ENCODE measurements around the gene SERINC5. TPM values are rescaled to one million over a fixed set of nuclear protein-coding genes. Genes with fewer than 3 reads are reported as not detected.

Gene SERINC5
- total RNA-seq, 5 donors from 2014 or later (not counting 1 experiment from before 2014, with no cell fraction given) = 109 to 170 (median 112) TPM

DNA sequence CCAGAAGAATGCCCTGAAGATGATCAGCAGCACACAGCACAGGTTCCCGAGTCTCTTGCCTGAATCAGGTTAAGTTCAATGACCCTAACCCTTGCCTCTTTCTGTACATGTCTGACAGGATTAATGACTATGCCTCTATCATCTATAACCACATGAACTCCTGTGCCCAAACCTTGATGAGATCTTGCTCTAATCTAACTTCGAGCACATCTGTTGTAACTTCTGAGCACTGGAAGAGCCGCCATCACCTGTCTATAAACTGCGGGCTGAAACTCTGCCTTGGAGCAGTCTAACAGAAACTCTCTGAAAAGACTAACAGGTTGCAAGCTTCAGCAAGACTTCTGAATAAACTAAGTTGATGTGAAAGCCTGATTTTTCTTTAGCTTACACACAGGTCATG lies 44.5 kb downstream of the SERINC5 start:
- Mint-ChIP-seq H3K27me3 (no peaks in the 10 kb centered on the region), H3K36me3 (peaks cover 30% of the 10 kb centered on the region), H3K4me1 (peaks cover 95 to 98% (median 97%) of the 10 kb centered on the region in 3 donors), H3K4me3 (peak overlapping the region; percentile 8 to 64 (median 28)), H3K9me3 (peaks cover 0 to 5% (median 0%) of the 10 kb centered on the region in 3 donors), H3K27ac (peak overlapping the region; percentile 82 to 92)
- no peak overlapping the region for H3K4me3 ChIP-seq (ENCODE audit: control insufficient read depth in 1 of 2, extremely low read depth in 1 of 2, low read length in 1 of 2)
- 100% methylated on average over 1 of the region's 4 CpGs for WGBS (ENCODE audit: insufficient coverage)
- peaks cover 3 to 11% of the 10 kb centered on the region in 2 donors for H3K36me3 ChIP-seq (ENCODE audit: control insufficient read depth in 2 of 2, extremely low read depth in 1 of 2, insufficient read depth in 1 of 2, low read length in 1 of 2)
- ATAC-seq (replicated peaks in 1 of 4) (peak in 3 of 4 experiments; percentile 9 to 48 (median 22)), DNase-seq (no peak)
- POLR2A ChIA-PET = no interaction called here
- CTCF ChIA-PET = interaction anchor here in 1 of 2 donors (0.6 kb wide), 1 partner anchor 58 kb away, joined by 3 read pairs; no protein-coding TSS in a partner anchor
- no peaks in the 10 kb centered on the region for H3K9me3 ChIP-seq
- H3K27me3 ChIP-seq (replicated peaks in 1 of 2; ENCODE audit: control insufficient read depth in 2 of 2, extremely low read depth in 1 of 2, insufficient read depth in 2 of 2, low read length in 1 of 2) = no peaks in the 10 kb centered on the region
- peaks cover 59 to 75% of the 10 kb centered on the region in 2 experiments for H3K4me1 ChIP-seq (ENCODE audit: control insufficient read depth in 1 of 2, extremely low read depth in 1 of 2, insufficient read depth in 2 of 2, low read length in 2 of 2)
- H3K27ac ChIP-seq (ENCODE audit: low read length) = no peak overlapping the region

- ATAC-seq (replicated peaks in 1 of 4) (no peak), DNase-seq (no peak)
- Mint-ChIP-seq H3K27me3 (no peaks in the 10 kb centered on the region), H3K4me3 (peak overlapping the region; percentile 28 to 64 (median 57)), H3K27ac (peak overlapping the region; percentile 82 to 92), H3K9me3 (no peaks in the 10 kb centered on the region), H3K36me3 (peaks cover 17% of the 10 kb centered on the region), H3K4me1 (peaks cover 95 to 98% (median 97%) of the 10 kb centered on the region in 3 donors)
- H3K4me1 ChIP-seq (ENCODE audit: control insufficient read depth in 1 of 2, extremely low read depth in 1 of 2, insufficient read depth in 2 of 2, low read length in 2 of 2) = peaks cover 69 to 78% of the 10 kb centered on the region in 2 experiments
- ChIA-PET POLR2A (interaction anchor here (0.7 to 1.1 kb wide), 2 partner anchors 33 to 44 kb away, joined by 3 to 4 read pairs; no protein-coding TSS in a partner anchor), CTCF (interaction anchor here in 1 of 2 donors (0.6 to 1.2 kb wide), 2 partner anchors 98 to 770 kb away, joined by 3 read pairs; no protein-coding TSS in a partner anchor)
- peaks cover 0 to 5% of the 10 kb centered on the region in 2 donors for H3K36me3 ChIP-seq (ENCODE audit: control insufficient read depth in 2 of 2, extremely low read depth in 1 of 2, insufficient read depth in 1 of 2, low read length in 1 of 2)
- no peak overlapping the region for H3K27ac ChIP-seq (ENCODE audit: low read length)
- H3K27me3 ChIP-seq (replicated peaks in 1 of 2; ENCODE audit: control insufficient read depth in 2 of 2, extremely low read depth in 1 of 2, insufficient read depth in 2 of 2, low read length in 1 of 2) = no peaks in the 10 kb centered on the region
- 29% methylated on average over 2 of the region's 6 CpGs for WGBS (ENCODE audit: insufficient coverage)
- no peaks in the 10 kb centered on the region for H3K9me3 ChIP-seq
- no peak overlapping the region for H3K4me3 ChIP-seq (ENCODE audit: control insufficient read depth in 1 of 2, extremely low read depth in 1 of 2, low read length in 1 of 2)
Measured at GRCh38 chr5:80210014-80210413, 45.8 kb downstream of the SERINC5 start.

- no peaks in the 10 kb centered on the region for H3K27me3 ChIP-seq (replicated peaks in 1 of 2; ENCODE audit: control insufficient read depth in 2 of 2, extremely low read depth in 1 of 2, insufficient read depth in 2 of 2, low read length in 1 of 2)
- H3K9me3 ChIP-seq = no peaks in the 10 kb centered on the region
- peaks cover 68 to 85% of the 10 kb centered on the region in 2 experiments for H3K4me1 ChIP-seq (ENCODE audit: control insufficient read depth in 1 of 2, extremely low read depth in 1 of 2, insufficient read depth in 2 of 2, low read length in 2 of 2)
- H3K36me3 ChIP-seq (ENCODE audit: control insufficient read depth in 2 of 2, extremely low read depth in 1 of 2, insufficient read depth in 1 of 2, low read length in 1 of 2) = peaks cover 0 to 8% of the 10 kb centered on the region in 2 donors
- no peak overlapping the region for H3K4me3 ChIP-seq (ENCODE audit: control insufficient read depth in 1 of 2, extremely low read depth in 1 of 2, low read length in 1 of 2)
- no peak for DNase-seq
- Mint-ChIP-seq H3K27me3 (no peaks in the 10 kb centered on the region), H3K9me3 (no peaks in the 10 kb centered on the region), H3K27ac (peak overlapping the region; percentile 73 to 81), H3K4me3 (peak overlapping the region in 2 of 3 donors; percentile 2 to 64), H3K4me1 (peaks cover 96 to 97% (median 97%) of the 10 kb centered on the region in 3 donors), H3K36me3 (peaks cover 16% of the 10 kb centered on the region)
- no CpG with 5 or more reads among the region's 4 CpGs for WGBS (ENCODE audit: insufficient coverage)
- ChIA-PET CTCF (interaction anchor here in 1 of 2 donors (0.7 kb wide), 1 partner anchor 10 kb away, joined by 3 read pairs; no protein-coding TSS in a partner anchor), POLR2A (interaction anchor here (1.0 to 1.5 kb wide), 2 partner anchors 9 to 11 kb away, joined by 3 read pairs; no protein-coding TSS in a partner anchor)
- no peak for ATAC-seq (replicated peaks in 1 of 4)
- no peak overlapping the region for H3K27ac ChIP-seq (ENCODE audit: low read length)
Measured at GRCh38 chr5:80208381-80208780, 47.5 kb downstream of the SERINC5 start.

- Mint-ChIP-seq H3K27ac (peak overlapping the region; percentile 72 to 77), H3K9me3 (no peaks in the 10 kb centered on the region), H3K4me3 (peak overlapping the region in 1 of 3 donors; percentile 56), H3K36me3 (peaks cover 17% of the 10 kb centered on the region), H3K4me1 (peaks cover 93 to 94% (median 93%) of the 10 kb centered on the region in 3 donors), H3K27me3 (no peaks in the 10 kb centered on the region)
- no peaks in the 10 kb centered on the region for H3K27me3 ChIP-seq (replicated peaks in 1 of 2; ENCODE audit: control insufficient read depth in 2 of 2, extremely low read depth in 1 of 2, insufficient read depth in 2 of 2, low read length in 1 of 2)
- no peaks in the 10 kb centered on the region for H3K9me3 ChIP-seq
- peaks cover 0 to 9% of the 10 kb centered on the region in 2 donors for H3K36me3 ChIP-seq (ENCODE audit: control insufficient read depth in 2 of 2, extremely low read depth in 1 of 2, insufficient read depth in 1 of 2, low read length in 1 of 2)
- H3K4me1 ChIP-seq (ENCODE audit: control insufficient read depth in 1 of 2, extremely low read depth in 1 of 2, insufficient read depth in 2 of 2, low read length in 2 of 2) = peaks cover 68 to 84% of the 10 kb centered on the region in 2 experiments
- H3K4me3 ChIP-seq (ENCODE audit: control insufficient read depth in 1 of 2, extremely low read depth in 1 of 2, low read length in 1 of 2) = no peak overlapping the region
- WGBS (ENCODE audit: insufficient coverage) = 95% methylated on average over 2 of the region's 4 CpGs
- no peak for ATAC-seq (replicated peaks in 1 of 4)
- no peak for DNase-seq
- CTCF ChIA-PET = interaction anchor here (0.6 to 0.8 kb wide), 2 partner anchors 20 to 1075 kb away, joined by 3 to 5 read pairs; no protein-coding TSS in a partner anchor
- no peak overlapping the region for H3K27ac ChIP-seq (ENCODE audit: low read length)
- POLR2A ChIA-PET = interaction anchor here (1.0 to 1.5 kb wide), 2 partner anchors 10 to 11 kb away, joined by 3 read pairs; no protein-coding TSS in a partner anchor
Measured at GRCh38 chr5:80207832-80208231, 48.0 kb downstream of the SERINC5 start.

GRCh38 chr5:80206282-80206681 lies 49.6 kb downstream of the SERINC5 start:
- DNase-seq (no peak), ATAC-seq (replicated peaks in 1 of 4) (no peak)
- peaks cover 30% of the 10 kb centered on the region for H3K36me3 Mint-ChIP-seq
- Histone ChIP-seq H3K4me1 (ENCODE audit: control insufficient read depth in 1 of 2, extremely low read depth in 1 of 2, insufficient read depth in 2 of 2, low read length in 2 of 2) (peaks cover 54 to 76% of the 10 kb centered on the region in 2 experiments), H3K4me3 (ENCODE audit: control insufficient read depth in 1 of 2, extremely low read depth in 1 of 2, low read length in 1 of 2) (no peak overlapping the region), H3K27ac (ENCODE audit: low read length) (peak overlapping the region; percentile 4), H3K9me3 (no peaks in the 10 kb centered on the region), H3K27me3 (replicated peaks in 1 of 2; ENCODE audit: control insufficient read depth in 2 of 2, extremely low read depth in 1 of 2, insufficient read depth in 2 of 2, low read length in 1 of 2) (no peaks in the 10 kb centered on the region), H3K36me3 (ENCODE audit: control insufficient read depth in 2 of 2, extremely low read depth in 1 of 2, insufficient read depth in 1 of 2, low read length in 1 of 2) (peaks cover 4 to 24% of the 10 kb centered on the region in 2 donors)
- no peaks in the 10 kb centered on the region for H3K27me3 Mint-ChIP-seq
- POLR2A ChIA-PET = interaction anchor here in 1 of 2 donors (0.6 to 1.7 kb wide), 2 partner anchors 9 to 703 kb away, joined by 4 to 5 read pairs; no protein-coding TSS in a partner anchor
- H3K27ac Mint-ChIP-seq = peak overlapping the region; percentile 78 to 89
- peak overlapping the region in 2 of 3 donors; percentile 21 to 56 for H3K4me3 Mint-ChIP-seq
- no peaks in the 10 kb centered on the region for H3K9me3 Mint-ChIP-seq
- no CpG with 5 or more reads among the region's 4 CpGs for WGBS (ENCODE audit: insufficient coverage)
- peaks cover 92 to 94% (median 93%) of the 10 kb centered on the region in 3 donors for H3K4me1 Mint-ChIP-seq
- CTCF ChIA-PET = interaction anchor here (0.8 to 2.1 kb wide), 5 partner anchors 11 to 114 kb away, joined by 3 to 17 read pairs (median 7); no protein-coding TSS in a partner anchor

- POLR2A ChIA-PET = interaction anchor here (0.6 to 1.7 kb wide), 4 partner anchors 9 to 703 kb away, joined by 3 to 5 read pairs (median 4); no protein-coding TSS in a partner anchor
Measured at GRCh38 chr5:80205846-80206245, 50.0 kb downstream of the SERINC5 start.

More at GRCh38 chr5:80205846-80206245, 50.0 kb downstream of the SERINC5 start:
- Mint-ChIP-seq H3K4me3 (peak overlapping the region; percentile 13 to 56 (median 46)), H3K4me1 (peaks cover 91 to 93% (median 92%) of the 10 kb centered on the region in 3 donors), H3K9me3 (no peaks in the 10 kb centered on the region), H3K27me3 (no peaks in the 10 kb centered on the region), H3K27ac (peak overlapping the region; percentile 78 to 89), H3K36me3 (peaks cover 31% of the 10 kb centered on the region)
- peaks cover 7 to 27% of the 10 kb centered on the region in 2 donors for H3K36me3 ChIP-seq (ENCODE audit: control insufficient read depth in 2 of 2, extremely low read depth in 1 of 2, insufficient read depth in 1 of 2, low read length in 1 of 2)
- no CpG with 5 or more reads among the region's 4 CpGs for WGBS (ENCODE audit: insufficient coverage)
- ATAC-seq (replicated peaks in 1 of 4) = no peak
- H3K9me3 ChIP-seq = no peaks in the 10 kb centered on the region
- H3K27me3 ChIP-seq (replicated peaks in 1 of 2; ENCODE audit: control insufficient read depth in 2 of 2, extremely low read depth in 1 of 2, insufficient read depth in 2 of 2, low read length in 1 of 2) = no peaks in the 10 kb centered on the region
- CTCF ChIA-PET = interaction anchor here (0.5 to 2.5 kb wide), 20 partner anchors 10 to 122 kb away, joined by 3 to 17 read pairs (median 5); partner anchors contain the start of gene SERINC5 (in 1 of the 2)
- no peak overlapping the region for H3K4me3 ChIP-seq (ENCODE audit: control insufficient read depth in 1 of 2, extremely low read depth in 1 of 2, low read length in 1 of 2)
- no peak for DNase-seq
- peaks cover 52 to 75% of the 10 kb centered on the region in 2 experiments for H3K4me1 ChIP-seq (ENCODE audit: control insufficient read depth in 1 of 2, extremely low read depth in 1 of 2, insufficient read depth in 2 of 2, low read length in 2 of 2)
- H3K27ac ChIP-seq (ENCODE audit: low read length) = peak overlapping the region; percentile 4

Data from T-cell (primary cell).